K562 (cell line): ENCODE results near the gene ZBTB49.

Source experiments
- CHD4 ChIP-seq: fragments of 200-600 bp; sonication (generic); IDR thresholded peaks from 3 replicates; pipeline ENCODE4 v1.6.1; 2012; ENCODE audit warnings: low read depth, mild to moderate bottlenecking, mixed read lengths, low read length, inconsistent platforms; ENCODE audit not compliant: insufficient read depth, insufficient replicate concordance, poor library complexity, severe bottlenecking
- JUND ChIP-seq, 2 experiments: IDR thresholded peaks; 2 replicates in 1 of 2; 3 replicates in 1 of 2; pipeline ENCODE4 v1.6.1; 2011; ENCODE audit warnings: borderline replicate concordance in 2 of 2, low read depth in 2 of 2, low read length in 2 of 2, improper control_type of control experiment in 1 of 2, missing biosample characterization in 1 of 2, missing genetic modification characterization in 1 of 2, missing genetic modification reagents in 1 of 2
- MTA3 ChIP-seq: fragments of 450-650 bp; formaldehyde crosslinking; IDR thresholded peaks from 2 replicates; pipeline ENCODE4 v1.6.1; 2017; ENCODE audit warnings: mild to moderate bottlenecking, borderline replicate concordance
- NELFE ChIP-seq: IDR thresholded peaks from 2 replicates; pipeline ENCODE4 v1.6.1; 2011; ENCODE audit warnings: mild to moderate bottlenecking; ENCODE audit not compliant: insufficient read depth, insufficient read length
- POLR2AphosphoS5 ChIP-seq: IDR thresholded peaks from 2 replicates; pipeline ENCODE4 v1.6.1; 2011; ENCODE audit warnings: mild to moderate bottlenecking, low read depth, low read length, moderate library complexity; ENCODE audit not compliant: control insufficient read depth, insufficient read depth
- RFX5 ChIP-seq: IDR thresholded peaks from 2 replicates; pipeline ENCODE4 v1.6.1; 2011; ENCODE audit warnings: low read depth, mild to moderate bottlenecking, improper control_type of control experiment, low read length
- ZKSCAN3 ChIP-seq: fragments of 250-450 bp; sonication (Bioruptor Pico); IDR thresholded peaks from 2 replicates; pipeline ENCODE4 v1.4.0; 2020

GRCh38 chr4:4315461-4316149 lies 25.6 kb downstream of the ZBTB49 start:
- TF ChIP-seq NELFE = no peak
- no peak for TF ChIP-seq JUND (IDR thresholded peaks at IDR 0.05; ENCODE audit: borderline replicate concordance, low read depth, low read length)
- TF ChIP-seq JUND (tag; IDR thresholded peaks at IDR 0.05; ENCODE audit: borderline replicate concordance, low read depth, low read length) = no peak
- TF ChIP-seq ZKSCAN3 (CRISPR knock-in tag) = no peak
- no peak for TF ChIP-seq CHD4
- no peak for TF ChIP-seq RFX5
- TF ChIP-seq POLR2AphosphoS5 = no peak
- no peak for TF ChIP-seq MTA3
